HG02870 (cell line): ENCODE results near the gene MECP2.

Experiments
- ATAC-seq: cut with Tn5 transposase; IDR thresholded peaks from one replicate; pipeline ENCODE4 v1.9.1; 2021; ENCODE audit warnings: mild to moderate bottlenecking, moderate library complexity; ENCODE audit not compliant: unreplicated experiment

Gene MECP2

DNA sequence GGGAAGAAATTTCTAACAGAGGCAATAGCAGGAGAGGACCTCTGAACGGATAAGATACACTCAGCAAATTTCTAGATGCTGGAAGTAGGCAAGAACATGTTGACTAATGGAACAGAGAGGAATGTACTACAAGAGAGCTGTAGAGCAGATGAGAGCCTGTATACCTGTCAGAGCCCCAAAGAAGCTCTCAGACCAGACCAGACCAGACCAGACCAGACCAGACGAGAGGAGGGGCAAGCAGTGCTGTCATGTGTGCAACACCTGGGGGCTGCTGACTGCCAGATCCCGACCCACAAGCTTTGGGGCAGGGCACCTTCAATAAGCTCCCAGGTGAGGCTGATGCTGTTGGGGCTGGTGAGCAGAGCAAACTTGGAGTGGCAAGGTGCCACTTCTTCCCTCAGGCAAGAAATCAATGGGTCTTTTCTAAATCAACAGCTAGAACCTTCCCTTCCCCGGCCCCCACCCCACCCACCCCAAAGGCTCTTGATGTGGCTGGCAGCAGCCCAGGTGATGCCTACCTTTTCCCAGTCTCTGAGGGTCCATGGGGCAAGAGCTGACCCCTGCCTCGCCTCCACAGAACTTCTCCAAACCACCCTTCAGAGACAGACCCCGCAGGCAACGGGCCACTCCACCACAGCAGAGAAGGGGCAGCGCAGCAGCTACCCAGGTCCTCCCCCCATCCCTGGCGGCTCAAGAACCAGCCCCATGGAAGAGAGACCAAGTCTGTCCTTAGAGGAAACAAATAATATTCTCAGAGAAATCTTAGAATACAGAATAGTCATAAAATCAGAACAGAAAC, 32.7 kb downstream of the MECP2 start:
- ATAC-seq = no peak

DNA sequence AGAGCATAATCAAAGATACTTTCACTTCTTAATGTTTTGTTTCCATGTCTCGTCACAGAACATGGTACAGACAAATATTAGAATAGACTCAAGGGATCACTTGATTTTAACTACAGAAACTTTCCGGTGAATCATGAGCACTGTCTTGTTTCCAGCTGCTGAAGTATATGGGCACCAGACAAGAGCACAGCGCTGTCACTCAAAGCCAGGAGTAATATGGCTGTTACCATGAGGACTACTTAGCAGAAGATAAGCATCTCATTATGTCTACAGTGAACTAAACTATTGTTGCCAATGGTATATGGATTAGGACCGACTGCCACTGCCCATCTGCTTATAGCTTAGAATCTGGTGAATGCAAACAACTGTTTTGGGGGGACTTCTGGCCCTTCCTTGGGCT, 34.3 kb downstream of the MECP2 start:
- ATAC-seq = no peak

GRCh38 chrX:154061801-154062200, 35.7 kb downstream of the MECP2 start:
- no peak for ATAC-seq

DNA sequence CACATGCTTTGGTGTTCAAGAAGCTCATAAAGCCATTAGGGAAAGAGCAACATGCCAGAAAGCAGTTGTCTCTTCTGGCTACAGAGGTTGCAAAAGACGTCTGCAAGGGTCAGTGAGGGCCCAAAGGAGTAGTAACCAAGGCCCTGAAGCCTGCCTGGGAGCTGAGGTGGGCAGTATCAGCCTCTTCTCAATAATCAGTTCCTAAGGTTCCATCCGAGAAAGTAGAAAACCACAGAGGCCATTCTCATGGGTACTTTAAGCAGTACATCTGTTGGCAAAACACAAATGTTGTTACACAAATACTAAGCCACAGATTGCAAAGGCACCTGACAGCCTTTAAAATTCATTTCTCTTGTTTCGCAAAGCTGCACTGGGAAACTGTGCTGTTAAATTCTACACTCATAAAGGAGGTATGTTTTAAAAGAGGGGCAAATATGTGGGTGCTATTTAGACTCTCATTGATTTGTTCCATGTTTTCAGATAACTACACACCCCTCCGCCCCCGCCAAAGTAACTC, 37.7 kb downstream of the MECP2 start:
- ATAC-seq = no peak

GRCh38 chrX:154059231-154059630, 38.3 kb downstream of the MECP2 start:
- ATAC-seq = no peak

DNA sequence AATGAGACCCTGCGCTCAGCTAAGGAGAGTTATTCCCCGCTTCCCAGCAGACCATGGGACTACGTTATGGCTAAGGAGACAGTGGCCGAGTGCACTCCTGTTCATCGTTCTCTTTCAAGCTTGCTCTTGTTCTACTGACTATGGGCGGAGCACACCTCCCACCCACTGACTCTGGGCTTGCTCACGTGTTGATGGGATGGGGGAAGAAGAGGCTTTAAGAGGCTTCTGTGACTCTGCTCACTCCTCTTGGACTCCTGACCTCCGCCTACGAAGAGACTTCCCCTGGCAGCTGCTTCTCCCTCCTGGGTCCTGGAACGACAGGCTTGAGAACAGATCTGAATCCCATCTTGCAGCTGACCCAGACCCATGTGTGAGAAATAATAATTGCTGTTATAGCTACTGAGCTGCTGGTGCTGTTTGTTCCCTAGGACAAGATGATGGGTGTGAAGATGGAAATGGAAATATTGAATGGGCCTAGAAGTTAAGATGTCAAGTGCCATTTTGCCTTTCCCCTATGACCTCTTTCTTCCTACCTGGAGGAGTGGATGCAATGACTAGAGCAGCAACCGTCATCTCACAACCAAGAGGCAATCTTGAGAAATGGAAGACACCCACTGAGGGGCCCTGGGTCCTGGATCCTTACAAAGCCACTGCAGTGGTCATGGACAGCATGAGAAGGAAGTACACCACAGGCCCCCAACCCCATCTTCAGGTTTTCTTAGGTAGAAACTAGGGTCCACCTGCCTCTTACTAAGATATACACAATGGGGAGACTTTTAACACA, 39.1 kb downstream of the MECP2 start:
- ATAC-seq = no peak

- ATAC-seq = no peak
Observed at GRCh38 chrX:154057791-154058190, 39.7 kb downstream of the MECP2 start.

DNA sequence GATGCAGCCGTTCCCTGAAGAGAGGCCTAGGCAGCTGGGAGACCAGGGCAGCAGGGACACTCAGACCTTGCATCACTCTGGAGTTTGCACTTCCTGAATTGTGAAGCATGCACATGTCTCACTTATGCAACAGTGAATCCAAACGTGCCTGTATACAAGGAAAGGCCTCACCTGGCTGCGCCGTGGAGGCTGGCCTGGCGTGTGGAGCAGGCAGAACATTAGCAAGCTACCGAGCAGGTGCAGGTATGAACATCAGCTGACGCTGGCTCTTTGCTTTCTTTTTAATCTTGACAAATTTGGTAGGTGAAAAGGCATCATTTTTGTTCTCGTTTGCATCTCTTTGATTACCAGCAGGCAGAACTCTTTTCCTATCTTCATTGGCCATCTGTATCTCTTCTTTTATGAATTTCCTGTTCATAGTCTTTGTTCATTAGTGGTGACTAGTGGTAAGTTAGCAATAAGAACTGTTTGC, 40.7 kb downstream of the MECP2 start:
- no peak for ATAC-seq

DNA sequence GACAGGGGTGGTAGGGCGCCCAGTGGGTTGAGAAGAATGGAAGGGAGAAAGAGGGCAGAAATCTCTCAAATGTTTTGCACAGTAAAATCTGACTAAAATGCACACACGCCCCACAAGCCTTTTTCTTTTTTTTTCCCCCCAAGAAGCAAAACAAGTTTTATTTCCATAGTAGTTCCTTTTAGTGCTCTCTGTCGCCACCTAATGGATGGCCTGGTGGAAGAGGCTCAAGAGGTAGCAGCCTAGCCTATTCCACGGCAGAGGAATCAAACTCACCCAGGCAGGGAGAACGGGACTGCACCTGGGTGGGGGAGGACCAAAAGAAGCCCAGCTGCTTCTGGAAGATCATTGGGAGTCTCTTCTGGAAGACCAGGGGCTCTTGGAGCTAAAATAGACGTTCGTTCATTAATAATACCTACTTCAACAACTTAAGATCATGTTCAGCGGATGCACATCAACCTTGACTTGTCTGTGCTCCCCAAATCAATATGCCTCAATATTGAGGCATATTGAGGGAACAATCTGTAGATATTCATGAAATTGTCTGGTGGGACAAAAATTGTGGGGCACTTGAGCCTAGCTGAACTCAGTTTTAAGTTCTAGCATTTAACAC, 46.2 kb downstream of the MECP2 start:
- no peak for ATAC-seq

DNA sequence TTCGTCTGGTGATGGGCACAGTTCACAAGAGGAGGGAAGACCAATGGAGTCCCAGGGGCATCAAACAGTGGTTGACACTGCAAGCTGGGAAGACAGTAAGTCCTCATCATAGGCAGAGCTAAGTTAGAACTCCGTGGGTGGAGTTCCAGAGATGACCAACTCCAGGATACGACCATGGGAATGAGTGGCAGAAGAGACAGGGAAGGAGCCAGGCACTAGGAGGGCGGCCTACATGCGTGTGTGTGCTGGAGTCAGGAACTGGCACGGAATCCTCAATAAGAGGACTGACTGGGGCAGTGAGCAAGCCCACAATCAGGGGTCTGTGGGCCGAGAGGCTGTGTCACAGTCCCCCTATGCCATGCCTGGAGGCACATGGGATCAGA, 47.4 kb downstream of the MECP2 start:
- ATAC-seq = no peak

DNA sequence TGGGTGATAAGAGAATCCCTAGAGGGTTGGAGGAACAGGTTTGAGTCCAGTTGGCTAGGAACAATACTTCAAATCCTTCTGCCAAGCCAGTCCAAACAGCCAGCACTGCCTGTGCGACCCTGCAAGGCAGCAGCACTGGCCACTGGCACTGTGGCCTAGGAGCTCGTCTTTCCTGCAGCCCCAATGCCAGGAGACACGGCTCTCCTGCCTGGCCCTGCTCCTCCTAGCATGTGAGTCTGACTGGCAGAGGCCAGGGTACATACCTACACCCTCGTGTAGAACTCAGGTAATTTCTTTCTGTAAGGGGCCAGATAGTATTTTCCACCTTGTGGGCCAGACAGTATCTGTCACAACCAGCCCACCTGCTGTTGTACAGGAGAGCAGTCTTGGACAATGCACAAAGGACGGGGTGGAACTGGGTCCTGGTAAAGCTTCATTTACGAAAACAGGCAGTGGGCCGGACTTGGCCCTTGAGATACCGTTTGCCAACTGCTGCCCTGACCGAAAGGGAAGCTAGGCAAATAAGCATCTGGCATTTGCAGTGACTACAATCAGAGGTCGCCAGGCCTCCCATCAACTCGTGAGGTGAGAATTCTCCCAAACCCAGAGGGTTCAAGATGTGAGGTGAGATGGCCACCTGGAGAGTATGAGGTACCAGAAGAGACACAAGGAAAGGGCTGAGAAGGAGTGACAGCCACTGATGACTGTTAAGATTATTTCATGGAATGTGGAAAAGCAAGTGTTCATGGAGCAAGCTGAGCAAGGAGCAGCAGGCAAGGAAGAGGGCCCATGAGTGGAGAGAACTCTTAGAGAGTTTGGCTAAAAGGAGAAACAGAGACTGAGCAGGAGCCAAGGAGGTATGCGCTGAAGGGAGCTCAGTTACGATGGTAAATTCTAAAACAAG, 48.1 kb downstream of the MECP2 start:
- no peak for ATAC-seq

GRCh38 chrX:154048398-154048797, 49.1 kb downstream of the MECP2 start:
- no peak for ATAC-seq

GRCh38 chrX:154046940-154047610, 50.4 kb downstream of the MECP2 start:
- no peak for ATAC-seq

DNA sequence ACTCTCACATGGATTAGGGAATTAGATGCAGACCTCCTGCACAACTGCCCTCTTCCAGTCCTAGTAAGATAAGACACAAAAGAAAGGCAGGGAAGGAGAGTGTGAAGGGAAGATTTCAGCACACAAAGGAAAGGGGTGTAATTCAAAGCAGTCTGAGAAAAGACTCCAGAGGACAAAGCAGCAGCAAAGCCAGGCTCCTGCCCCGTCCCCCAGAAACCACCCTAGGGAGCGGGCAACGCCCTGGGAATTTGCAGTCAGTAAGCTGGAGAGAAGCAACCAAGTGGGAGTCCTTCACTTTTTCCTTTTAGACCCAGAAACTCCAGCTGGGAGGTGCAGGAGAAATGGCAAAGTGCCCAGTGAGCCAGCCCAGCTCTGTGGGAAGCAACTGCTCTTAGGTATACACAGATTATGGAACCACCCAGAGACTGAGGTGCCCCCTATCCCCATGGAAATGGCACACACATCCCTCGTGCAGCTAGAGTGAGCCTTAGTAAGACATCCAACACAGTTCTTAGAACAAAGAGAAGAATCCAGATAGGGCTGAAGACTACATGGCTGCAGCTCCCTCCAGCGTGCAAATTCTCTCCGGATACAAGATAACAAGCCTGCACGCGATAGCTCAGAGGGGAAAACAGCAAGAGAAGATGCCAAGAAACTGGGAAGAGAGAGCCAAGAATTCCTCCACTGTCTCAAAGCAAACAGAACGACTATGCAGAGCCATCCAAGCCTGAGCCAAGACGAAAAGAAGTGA, 51.3 kb downstream of the MECP2 start:
- no peak for ATAC-seq

- ATAC-seq = no peak
Observed at GRCh38 chrX:154044091-154044490, 53.4 kb downstream of the MECP2 start.

DNA sequence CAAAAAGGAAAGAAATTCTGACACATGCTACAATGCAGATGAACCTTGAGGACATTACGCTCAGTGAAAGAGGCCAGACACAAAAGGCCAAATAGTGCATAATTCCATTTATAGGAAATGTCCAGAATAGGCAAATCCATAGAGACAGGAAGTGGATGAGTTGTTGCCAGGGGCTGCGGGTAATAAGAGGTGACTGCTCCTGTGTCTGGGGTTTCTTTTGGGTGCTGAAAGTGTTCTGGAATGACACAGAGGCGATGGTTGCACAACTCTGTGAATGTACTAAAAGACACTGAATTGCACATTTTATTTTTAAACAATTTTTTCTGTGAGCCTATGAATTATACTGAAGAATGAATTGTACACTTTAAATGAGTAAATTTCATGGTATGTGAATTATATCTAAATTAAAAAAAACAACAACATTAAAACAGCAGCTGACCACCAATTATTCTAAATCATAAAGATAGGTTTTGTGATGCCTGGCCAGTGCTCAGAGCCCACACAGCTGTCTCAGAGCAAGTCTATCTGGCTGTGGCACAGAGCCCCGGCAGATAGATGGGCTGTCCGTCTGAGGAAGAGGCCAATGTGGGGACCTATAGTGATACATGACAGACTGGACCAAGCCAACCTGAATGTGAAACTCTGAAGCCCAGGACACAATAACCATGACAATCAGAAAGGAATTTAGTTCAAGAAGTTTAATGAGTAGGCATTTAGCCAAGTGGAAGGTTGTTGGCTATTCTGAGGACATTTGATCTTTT, 54.3 kb downstream of the MECP2 start:
- no peak for ATAC-seq

DNA sequence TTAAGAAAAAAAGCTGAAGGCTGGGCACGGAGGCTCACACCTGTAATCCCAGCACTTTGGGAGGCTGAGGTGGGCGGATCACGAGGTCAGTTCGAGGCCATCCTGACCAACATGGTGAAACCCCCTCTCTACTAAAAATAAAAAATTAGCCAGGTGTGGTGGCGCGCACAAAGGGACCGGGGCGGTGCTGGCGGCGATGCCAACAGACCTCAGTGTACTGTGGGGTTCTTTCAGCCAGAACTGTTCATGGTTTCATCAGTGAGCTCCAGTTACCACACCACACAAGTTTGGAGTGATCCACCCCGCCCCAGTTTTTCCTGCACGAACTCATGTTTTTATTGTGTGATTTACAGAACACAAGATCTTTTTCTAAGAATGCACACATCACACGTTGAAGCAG, 56.7 kb downstream of the MECP2 start:
- ATAC-seq = no peak

GRCh38 chrX:154040307-154040756, 57.2 kb downstream of the MECP2 start:
- ATAC-seq = no peak
